AG10803 (cell line): Measurements from ENCODE around the gene REM1.
"Not testable (repeated sequence)": the region's sequence is repeated elsewhere in the genome, so short reads cannot be mapped to it uniquely, and the experiment has no call there.

Source experiments
- DNase-seq: peaks from one replicate; pipeline ENCODE4 v3.0.0; 2010; ENCODE audit warnings: low read depth
- H3K4me3 ChIP-seq: 2 replicates; pipeline ENCODE4 v1.5.1; 2011; ENCODE audit warnings: mild to moderate bottlenecking, low read length, control low read depth
- CTCF ChIP-seq: conservative IDR thresholded peaks from 2 replicates; pipeline ENCODE4 v1.5.1; 2011; ENCODE audit warnings: mild to moderate bottlenecking, low read length, control low read depth, inconsistent platforms

The REM1 gene

GRCh38 chr20:31474758-31475427 is at the start of gene REM1, which contains the start of gene DEFB124:
REM1 (plus strand) TSS chr20:31475288; CDS start chr20:31476446, 1,158 bp downstream.
DEFB124 (minus strand) TSS chr20:31475127; CDS start chr20:31473013, 2,114 bp downstream.
- H3K4me3 ChIP-seq: peak within 1 kb of the TSS; percentile 3
- no peak for DNase-seq
- TF ChIP-seq CTCF: no peak

GRCh38 chr20:31425797-31426196 is 49.3 kb upstream of the REM1 start:
- no peak overlapping the region for H3K4me3 ChIP-seq
- no peak for TF ChIP-seq CTCF
- DNase-seq: no peak

- DNase-seq, H3K4me3 ChIP-seq: not testable (repeated sequence)
Observed at GRCh38 chr20:31426891-31427551, 48.1 kb upstream of the REM1 start.

GRCh38 chr20:31427576-31427975 is 47.5 kb upstream of the REM1 start:
- not testable (repeated sequence) for DNase-seq, H3K4me3 ChIP-seq

- no peak overlapping the region for H3K4me3 ChIP-seq
- no peak for DNase-seq
- TF ChIP-seq CTCF: no peak
Observed at GRCh38 chr20:31430568-31431115, 44.4 kb upstream of the REM1 start.

GRCh38 chr20:31440012-31440659 is 35.0 kb upstream of the REM1 start, which contains the start of gene DEFB123:
DEFB123 (plus strand) TSS chr20:31440632; CDS start chr20:31440699, 67 bp downstream.
- TF ChIP-seq CTCF: no peak
- DNase-seq: no peak
- no peak within 1 kb of the TSS for H3K4me3 ChIP-seq

- DNase-seq: no peak
- no peak for TF ChIP-seq CTCF
Observed at GRCh38 chr20:31446084-31446819, 28.8 kb upstream of the REM1 start.

More at GRCh38 chr20:31446084-31446819, 28.8 kb upstream of the REM1 start:
- H3K4me3 ChIP-seq: no peak overlapping the region
